ENCODE data around the gene ETNK2.

GRCh38 chr1:204194080-204194479 is 42.2 kb upstream of the ETNK2 start:
- no peak for TF ChIP-seq CTCF (IDR thresholded peaks at IDR 0.05)
- TF ChIP-seq POLR2A (IDR thresholded peaks at IDR 0.05) = no peak
- no peak for TF ChIP-seq POLR2AphosphoS5 (IDR thresholded peaks at IDR 0.05)
